H1 (cell line): ENCODE measurements around the gene RAB25. TPM values are rescaled to one million over a fixed set of nuclear protein-coding genes. Genes with fewer than 3 reads are reported as not detected.

ENCODE experiments used
- CTCF ChIA-PET: fragments of 300-600 bp; sonication (Branson Sonifier 250); formaldehyde crosslinking; loops from one replicate; lab custom pipeline; 2021; ENCODE audit not compliant: partially characterized antibody; lab: Charles Lee
- POLR2A ChIA-PET: fragments of 300-600 bp; sonication (Branson Sonifier 250); formaldehyde crosslinking; loops from one replicate; lab custom pipeline; 2021; ENCODE audit warnings: inconsistent platforms; ENCODE audit not compliant: partially characterized antibody; lab: Charles Lee
- DNase-seq, 2 experiments: peaks; one replicate each; pipeline versions ENCODE4 v3.0.0 to v3.0.0-alpha.2; 2010 to 2022; ENCODE audit warnings: low spot score in 2 of 2, low read depth in 1 of 2, mixed read lengths in 1 of 2
- FAIRE-seq: peaks from 2 replicates; lab custom pipeline; 2011; peaks lifted over from hg19 to GRCh38; lab: Jason Lieb, UNC
- H2AFZ ChIP-seq: 2 replicates; pipeline ENCODE4 v1.8.1; 2012; ENCODE audit warnings: low read length, inconsistent platforms
- H2AK5ac ChIP-seq: 2 replicates; pipeline ENCODE4 v1.6.1; 2013; ENCODE audit warnings: low read depth, low read length
- H2BK120ac ChIP-seq: replicated peaks from 2 replicates; pipeline ENCODE3; 2013; ENCODE audit warnings: low read depth, low read length, inconsistent platforms
- H2BK12ac ChIP-seq: 2 replicates; pipeline ENCODE4 v1.6.1; 2013; ENCODE audit warnings: low read depth, low read length
- H2BK15ac ChIP-seq: 2 replicates; pipeline ENCODE4 v1.6.1; 2013; ENCODE audit warnings: low read length
- H2BK20ac ChIP-seq: 2 replicates; pipeline ENCODE4 v1.6.1; 2013; ENCODE audit warnings: low read length
- H2BK5ac ChIP-seq: 2 replicates; pipeline ENCODE4 v1.6.1; 2013; ENCODE audit warnings: low read depth, low read length
- H3K14ac ChIP-seq: 2 replicates; pipeline ENCODE4 v1.6.1; 2013; ENCODE audit warnings: inconsistent platforms; ENCODE audit not compliant: insufficient read length
- H3K18ac ChIP-seq: 2 replicates; pipeline ENCODE4 v1.6.1; 2013; ENCODE audit warnings: low read length; ENCODE audit errors: extremely low read depth
- H3K23ac ChIP-seq: 2 replicates; pipeline ENCODE4 v1.6.1; 2013; ENCODE audit warnings: inconsistent platforms; ENCODE audit not compliant: insufficient read length
- H3K23me2 ChIP-seq: 2 replicates; pipeline ENCODE4 v1.6.1; 2013; ENCODE audit warnings: low read depth, low read length
- H3K27ac ChIP-seq: 2 replicates; pipeline ENCODE4 v1.6.1; 2011; ENCODE audit warnings: low read depth, low read length, inconsistent platforms
- H3K27me3 ChIP-seq, 4 experiments: replicated peaks in 1 of 4; 1 replicate in 1 of 4; 2 replicates in 3 of 4; pipeline versions ENCODE4 v1.6.1 to v1.8.1; 2011 to 2013; ENCODE audit warnings: low read length in 3 of 4, mild to moderate bottlenecking in 3 of 4, inconsistent platforms in 2 of 4, mixed read lengths in 2 of 4, moderate library complexity in 1 of 4; ENCODE audit not compliant: control insufficient read depth in 3 of 4, insufficient read depth in 3 of 4; ENCODE audit errors: extremely low read depth in 1 of 4
- H3K36me3 ChIP-seq, 4 experiments: 2 replicates each; pipeline versions ENCODE4 v1.6.1 to v1.8.1; 2011 to 2013; ENCODE audit warnings: mild to moderate bottlenecking in 4 of 4, low read length in 3 of 4, moderate library complexity in 2 of 4, control low read depth in 1 of 4, inconsistent platforms in 1 of 4; ENCODE audit not compliant: insufficient read depth in 4 of 4, control insufficient read depth in 2 of 4
- H3K4ac ChIP-seq: replicated peaks from 2 replicates; pipeline ENCODE3; 2013; ENCODE audit warnings: low read length, low read depth, mixed read lengths, inconsistent platforms; ENCODE audit not compliant: insufficient read length
- H3K4me1 ChIP-seq, 4 experiments: replicated peaks in 1 of 4; 1 replicate in 1 of 4; 2 replicates in 3 of 4; pipeline versions ENCODE4 v1.6.1 to v1.8.1; 2011 to 2013; ENCODE audit warnings: low read length in 3 of 4, inconsistent platforms in 2 of 4, mixed read lengths in 1 of 4; ENCODE audit not compliant: insufficient read depth in 4 of 4, control insufficient read depth in 3 of 4
- H3K4me2 ChIP-seq, 2 experiments: 2 replicates each; pipeline versions ENCODE4 v1.6.1 to v1.8.1; 2011 to 2013; ENCODE audit warnings: low read depth in 2 of 2, low read length in 2 of 2, control low read depth in 1 of 2, inconsistent platforms in 1 of 2, mild to moderate bottlenecking in 1 of 2; ENCODE audit not compliant: insufficient read depth in 1 of 2
- H3K4me3 ChIP-seq, 4 experiments: fragments of 200-600, 300-600 bp in 1 of 4; sonication (generic), shearing (Covaris generic), sonication (Bioruptor Twin) in 1 of 4; 2 replicates each; pipeline versions ENCODE4 v1.5.1 to v1.8.1; 2011 to 2016; ENCODE audit warnings: low read length in 4 of 4, low read depth in 3 of 4, control low read depth in 2 of 4, inconsistent platforms in 2 of 4, mild to moderate bottlenecking in 2 of 4, mixed read lengths in 1 of 4, moderate library complexity in 1 of 4; ENCODE audit not compliant: insufficient read depth in 2 of 4; ENCODE audit errors: extremely low read depth in 1 of 4
- H3K56ac ChIP-seq: replicated peaks from 2 replicates; pipeline ENCODE3; 2013; ENCODE audit warnings: low read depth, mild to moderate bottlenecking, mixed read lengths, low read length, inconsistent platforms; ENCODE audit not compliant: insufficient read length
- H3K79me1 ChIP-seq: 2 replicates; pipeline ENCODE4 v1.6.1; 2013; ENCODE audit warnings: low read depth, low read length, control low read depth
- H3K79me2 ChIP-seq, 2 experiments: 2 replicates each; pipeline versions ENCODE4 v1.6.1 to v1.8.1; 2012 to 2013; ENCODE audit warnings: low read length in 2 of 2, mild to moderate bottlenecking in 2 of 2, inconsistent platforms in 1 of 2; ENCODE audit not compliant: insufficient read depth in 2 of 2, control insufficient read depth in 1 of 2
- H3K9ac ChIP-seq, 4 experiments: replicated peaks in 1 of 4; 1 replicate in 1 of 4; 2 replicates in 3 of 4; pipeline versions ENCODE4 v1.6.1 to v1.8.1; 2011 to 2013; ENCODE audit warnings: low read depth in 3 of 4, low read length in 3 of 4, control low read depth in 2 of 4, mild to moderate bottlenecking in 2 of 4, moderate library complexity in 2 of 4, inconsistent platforms in 1 of 4; ENCODE audit errors: extremely low read depth in 1 of 4
- H3K9me3 ChIP-seq, 2 experiments: 2 replicates each; pipeline versions ENCODE4 v1.6.1 to v1.8.1; 2012 to 2013; ENCODE audit warnings: mild to moderate bottlenecking in 2 of 2, moderate library complexity in 2 of 2, control low read depth in 1 of 2, inconsistent platforms in 1 of 2, low read depth in 1 of 2, low read length in 1 of 2, mixed read lengths in 1 of 2; ENCODE audit not compliant: insufficient read depth in 2 of 2
- H4K20me1 ChIP-seq, 2 experiments: replicated peaks in 1 of 2; 2 replicates each; pipeline versions ENCODE3 to v1.8.1; 2011 to 2013; ENCODE audit warnings: inconsistent platforms in 2 of 2, low read length in 2 of 2, mild to moderate bottlenecking in 1 of 2; ENCODE audit not compliant: insufficient read depth in 2 of 2, control insufficient read depth in 1 of 2
- H4K5ac ChIP-seq: 2 replicates; pipeline ENCODE4 v1.6.1; 2013; ENCODE audit warnings: low read length, low read depth, mixed read lengths, inconsistent platforms; ENCODE audit not compliant: insufficient read length
- H4K8ac ChIP-seq: 2 replicates; pipeline ENCODE4 v1.8.0; 2013; ENCODE audit warnings: mild to moderate bottlenecking, moderate library complexity, low read length, inconsistent platforms; ENCODE audit not compliant: insufficient read depth; ENCODE audit errors: extremely low read depth
- H4K91ac ChIP-seq: replicated peaks from 2 replicates; pipeline ENCODE3; 2013; ENCODE audit warnings: low read length, mixed read lengths, inconsistent platforms; ENCODE audit not compliant: insufficient read length
- BACH1 ChIP-seq: IDR thresholded peaks from 2 replicates; pipeline ENCODE4 v1.6.1; 2012; ENCODE audit warnings: low read length, improper control_type of control experiment
- CBX5 ChIP-seq: fragments of 300-800, 300-1000 bp; sonication (generic); IDR thresholded peaks from 2 replicates; pipeline ENCODE4 v1.7.1; 2016; ENCODE audit warnings: antibody characterized with exemption, low read length, low read depth
- CTBP2 ChIP-seq: IDR thresholded peaks from 2 replicates; pipeline ENCODE4 v1.7.0; 2011; ENCODE audit warnings: borderline replicate concordance, mild to moderate bottlenecking, moderate library complexity, mixed read lengths, low read length; ENCODE audit not compliant: insufficient read depth, insufficient read length
- POU5F1 ChIP-seq: IDR thresholded peaks from 2 replicates; pipeline ENCODE4 v1.6.1; 2011; ENCODE audit warnings: low read depth, mild to moderate bottlenecking, low read length, moderate library complexity
- SAP30 ChIP-seq: fragments of 300-600 bp; sonication (generic); IDR thresholded peaks from 2 replicates; pipeline ENCODE4 v1.7.1; 2012; ENCODE audit warnings: low read length, moderate library complexity, mild to moderate bottlenecking, inconsistent platforms; ENCODE audit not compliant: insufficient read depth, insufficient replicate concordance
- SIN3A ChIP-seq, 2 experiments: IDR thresholded peaks in 1 of 2; conservative IDR thresholded peaks in 1 of 2; 2 replicates each; pipeline ENCODE4 v1.6.1; 2011 to 2012; ENCODE audit warnings: low read length in 2 of 2, improper control_type of control experiment in 1 of 2, low read depth in 1 of 2, mild to moderate bottlenecking in 1 of 2
- SIX5 ChIP-seq: IDR thresholded peaks from 2 replicates; pipeline ENCODE4 v1.6.1; 2011; ENCODE audit warnings: mild to moderate bottlenecking, low read depth, low read length
- SP4 ChIP-seq: IDR thresholded peaks from 2 replicates; pipeline ENCODE4 v1.6.1; 2012; ENCODE audit warnings: low read length, inconsistent platforms
- ZNF274 ChIP-seq: IDR thresholded peaks from 2 replicates; pipeline ENCODE4 v1.7.0; 2012; ENCODE audit warnings: low read length, borderline replicate concordance; ENCODE audit errors: extremely low read depth
- WGBS, 2 experiments: shearing (Covaris generic) in 1 of 2; methylation state at CpG; one replicate each; pipeline versions ENCODE4 v1.1.6 to v1.1.7; 2013 to 2015; ENCODE audit warnings: low lambda C conversion rate in 2 of 2, mixed read lengths in 2 of 2, inconsistent platforms in 1 of 2, low coverage in 1 of 2, missing lambda C conversion rate in 1 of 2; ENCODE audit not compliant: insufficient replicate concordance in 2 of 2, insufficient coverage in 1 of 2, insufficient read length in 1 of 2; ENCODE audit errors: extremely low coverage in 1 of 2, missing lambda C conversion rate in 1 of 2; 5-methylcytosine and 5-hydroxymethylcytosine counted together
- polyA plus RNA-seq, 7 experiments: library from polyadenylated mRNA; depleted of rRNA in 3 of 7; stranded (reverse) in 5 of 7; unstranded in 2 of 7; fragments of >200 nt in 5 of 7; fragments of 200-250 nt in 2 of 7; gene quantifications; 1 replicate in 5 of 7; 2 replicates in 1 of 7; 4 replicates in 1 of 7; pipeline versions ENCODE4 v1.2.1 to v1.2.3, GENCODE V29; 2011 to 2013; ENCODE audit warnings: missing spikeins in 2 of 7, mixed read lengths in 2 of 7
- total RNA-seq: library from RNA; stranded (reverse); fragmentation: NEBNext Ultra II Directional; extraction: Animal tissue kit (Norgen Biotek cat#: 25700); gene quantifications from 2 replicates; pipeline ENCODE4 v1.2.1, GENCODE V29; 2021

RAB25 gene
- total and polyA plus RNA-seq, 2 of the 8 experiments (the other 6 are each of a cell fraction or from before 2014, with no cell fraction given), result 34.8 to 98.2 TPM

DNA sequence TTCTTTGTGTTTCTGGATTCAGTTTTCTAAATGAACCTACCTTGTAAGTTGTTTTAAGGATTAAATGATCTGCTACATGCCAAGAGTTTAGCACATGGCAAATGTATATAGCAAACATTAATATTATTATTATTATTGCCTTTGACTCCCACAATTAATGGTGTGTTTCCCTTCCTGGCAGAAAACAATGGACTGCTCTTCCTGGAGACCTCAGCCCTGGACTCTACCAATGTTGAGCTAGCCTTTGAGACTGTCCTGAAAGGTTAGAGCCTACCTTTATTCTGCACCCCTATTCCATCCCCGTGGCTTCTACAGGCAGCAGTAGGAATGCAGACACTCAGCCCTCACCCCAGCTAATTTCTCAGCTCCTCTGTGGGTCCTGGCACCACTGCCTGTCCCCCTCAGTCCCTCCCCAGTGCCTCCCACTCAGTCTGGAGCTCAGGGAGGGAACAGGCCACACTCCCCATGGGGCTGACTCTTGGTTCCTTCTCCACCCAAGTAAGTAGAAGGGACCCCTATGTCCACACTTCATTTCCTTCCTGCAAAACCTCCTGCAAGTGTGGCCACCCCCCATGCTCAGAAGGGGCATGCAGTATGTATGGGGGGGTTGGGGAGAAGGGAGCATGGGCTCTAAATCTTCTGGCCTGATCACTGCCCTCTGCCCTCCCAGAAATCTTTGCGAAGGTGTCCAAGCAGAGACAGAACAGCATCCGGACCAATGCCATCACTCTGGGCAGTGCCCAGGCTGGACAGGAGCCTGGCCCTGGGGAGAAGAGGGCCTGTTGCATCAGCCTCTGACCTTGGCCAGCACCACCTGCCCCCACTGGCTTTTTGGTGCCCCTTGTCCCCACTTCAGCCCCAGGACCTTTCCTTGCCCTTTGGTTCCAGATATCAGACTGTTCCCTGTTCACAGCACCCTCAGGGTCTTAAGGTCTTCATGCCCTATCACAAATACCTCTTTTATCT lies 8.8 kb downstream of the RAB25 start:
- H3K23me2 ChIP-seq, result no peaks in the 10 kb centered on the region
- no peak overlapping the region for H3K27ac ChIP-seq
- peak overlapping the region; percentile 18 for H4K91ac ChIP-seq
- no peak overlapping the region for H2AK5ac ChIP-seq
- H3K14ac ChIP-seq, result no peak overlapping the region
- no peak overlapping the region for H3K56ac ChIP-seq
- no peak overlapping the region for H3K4ac ChIP-seq
- H3K9ac ChIP-seq, result 0 out of 7 replicates have a peak overlapping the region, but pooled peaks of 1 of the 4 experiments have one; percentile 5
- H3K23ac ChIP-seq, result no peak overlapping the region
- H3K4me3 ChIP-seq, result no peak overlapping the region
- H2BK120ac ChIP-seq, result no peak overlapping the region
- no peak overlapping the region for H2BK12ac ChIP-seq
- H3K4me2 ChIP-seq, result no peak overlapping the region
- DNase-seq, result no peak
- peaks cover 10 to 25% (median 18%) of the 10 kb centered on the region in 4 experiments; a peak in 6 of 7 replicates for H3K4me1 ChIP-seq
- H2BK15ac ChIP-seq, result no peak overlapping the region
- peaks cover 0 to 5% of the 10 kb centered on the region in 2 experiments; a peak in 1 of 4 replicates for H3K79me2 ChIP-seq
- H2BK20ac ChIP-seq, result no peak overlapping the region
- no peaks in the 10 kb centered on the region for H3K79me1 ChIP-seq
- H4K5ac ChIP-seq, result no peak overlapping the region
- no peaks in the 10 kb centered on the region for H3K27me3 ChIP-seq
- FAIRE-seq, result no peak
- 92% methylated on average over 3 of the region's 3 CpGs; no CpG with 5 or more reads in 1 of the 2 experiments for WGBS, 2 experiments
- H2AFZ ChIP-seq, result no peak overlapping the region
- no peaks in the 10 kb centered on the region for H3K9me3 ChIP-seq
- peaks cover 0 to 8% (median 2%) of the 10 kb centered on the region in 4 experiments; a peak in 3 of 8 replicates for H3K36me3 ChIP-seq
- ChIA-PET CTCF (interaction anchor here (0.5 to 10.0 kb wide), 10 partner anchors 9 to 131 kb away, joined by 3 to 139 read pairs (median 4); partner anchors contain the start of genes ARHGEF2, LAMTOR2, RAB25 and UBQLN4), POLR2A (interaction anchor here (1.2 to 9.7 kb wide), 5 partner anchors 9 to 73 kb away, joined by 3 to 88 read pairs (median 8); partner anchors contain the start of genes MEX3A, RAB25 and UBQLN4)
- H4K20me1 ChIP-seq, result peaks cover 5 to 9% of the 10 kb centered on the region in 2 experiments
- no peak overlapping the region; the same call in 1 of the 2 replicates for H3K18ac ChIP-seq
- H4K8ac ChIP-seq, result no peak overlapping the region
- no peak overlapping the region for H2BK5ac ChIP-seq
- no peak for TF ChIP-seq CBX5
- TF ChIP-seq ZNF274, result no peak
- TF ChIP-seq SIX5, result no peak
- TF ChIP-seq SIN3A (conservative IDR thresholded peaks at IDR 0.05 in 1 of 2, IDR thresholded peaks at IDR 0.05 in 1 of 2; ENCODE audit: low read depth in 1 of 2, low read length in 2 of 2), result no peak
- no peak for TF ChIP-seq CTBP2
- TF ChIP-seq BACH1, result no peak
- TF ChIP-seq SAP30, result no peak
- TF ChIP-seq SP4, result no peak
- TF ChIP-seq POU5F1, result no peak
